22Rv1 (cell line): ENCODE measurements around the gene LHFPL2.
A peak's percentile ranks its signal among the peaks of the same experiment; 100 is the strongest.

Source experiments
- H3K27ac ChIP-seq: fragments of 450-650 bp; 2 replicates; pipeline ENCODE4 v1.5.1; 2017
- CTCF ChIP-seq: fragments of 450-650 bp; IDR thresholded peaks from 2 replicates; pipeline ENCODE4 v1.5.1; 2017; ENCODE audit warnings: mild to moderate bottlenecking
- ZFX ChIP-seq: fragments of 450-650 bp; IDR thresholded peaks from 2 replicates; pipeline ENCODE4 v1.6.1; 2017; ENCODE audit warnings: antibody characterized with exemption, borderline replicate concordance

The LHFPL2 gene

DNA sequence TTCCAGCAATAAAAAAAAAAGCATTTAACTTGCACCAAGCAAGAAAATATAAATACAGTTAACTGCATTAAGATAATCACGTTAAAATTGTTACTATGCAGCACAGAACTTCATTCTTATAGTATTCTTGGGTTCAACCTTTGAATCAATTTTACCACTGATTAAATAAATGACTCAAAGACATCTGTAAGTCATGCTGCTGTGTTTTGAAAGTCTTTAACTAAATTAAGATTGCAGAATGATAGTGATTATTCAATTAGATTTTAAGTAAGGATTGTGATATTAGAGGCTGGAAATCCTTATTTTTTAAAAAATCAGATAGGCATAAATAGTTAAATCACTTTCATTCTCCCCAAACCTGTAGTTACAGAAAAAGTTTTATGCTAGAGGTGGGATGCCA is 171.8 kb downstream of the LHFPL2 start:
- TF ChIP-seq CTCF (no peak), ZFX (no peak)

GRCh38 chr5:78475370-78475769 is 173.2 kb downstream of the LHFPL2 start:
- TF ChIP-seq ZFX: no peak
- TF ChIP-seq CTCF: no peak
- H3K27ac ChIP-seq: no peak overlapping the region

More for the DNA sequence above, 171.8 kb downstream of the LHFPL2 start:
- H3K27ac ChIP-seq: no peak overlapping the region

DNA sequence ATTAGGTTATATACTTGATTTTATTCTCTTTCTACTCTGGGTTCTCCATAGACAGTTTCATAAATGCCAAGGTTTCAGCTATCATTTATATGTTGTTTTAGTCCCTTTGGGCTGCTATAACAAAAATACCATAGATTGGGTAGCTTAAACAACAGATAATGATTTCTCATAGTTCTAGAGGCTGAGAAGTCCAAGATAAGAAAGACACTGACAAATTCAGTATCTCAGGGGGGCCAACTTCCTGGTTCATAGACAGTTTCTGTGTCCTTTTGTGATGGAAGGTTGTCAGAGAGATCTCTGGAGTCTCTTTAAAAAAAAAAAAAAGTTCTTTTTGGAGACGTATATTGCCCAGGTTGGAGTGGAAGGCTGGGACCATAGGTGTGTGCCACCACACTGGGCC is 174.8 kb downstream of the LHFPL2 start:
- TF ChIP-seq CTCF (no peak), ZFX (no peak)
- H3K27ac ChIP-seq: no peak overlapping the region

DNA sequence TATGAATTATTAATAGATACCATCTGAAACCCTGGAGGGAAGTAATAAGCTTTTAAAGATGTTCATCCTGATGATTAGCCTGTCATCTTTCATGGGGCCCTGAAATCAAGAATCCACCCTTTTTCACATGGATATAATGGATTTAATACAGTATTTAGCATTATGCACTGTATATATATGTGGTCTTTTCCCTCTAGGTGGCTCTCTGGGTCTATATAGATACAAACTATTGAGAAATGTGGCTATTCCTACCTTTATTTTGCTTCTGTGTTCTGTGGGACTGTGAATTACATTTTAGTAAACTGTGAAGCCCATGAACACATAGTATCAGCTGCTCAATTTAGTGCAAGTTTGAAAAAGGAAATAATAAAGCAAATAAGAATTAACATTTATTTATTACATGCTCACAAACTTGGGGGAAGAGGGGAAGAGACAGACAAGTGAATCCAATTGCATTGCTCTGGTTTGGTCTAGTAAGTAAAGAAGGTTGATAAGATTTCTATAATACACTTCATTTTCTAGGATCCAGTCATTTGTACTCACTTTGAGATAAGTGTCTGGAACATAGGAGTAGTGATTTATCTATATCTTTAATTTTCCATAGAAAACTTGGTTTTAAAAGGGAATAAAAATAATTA is 176.0 kb downstream of the LHFPL2 start:
- no peak overlapping the region for H3K27ac ChIP-seq
- TF ChIP-seq CTCF (no peak), ZFX (no peak)

DNA sequence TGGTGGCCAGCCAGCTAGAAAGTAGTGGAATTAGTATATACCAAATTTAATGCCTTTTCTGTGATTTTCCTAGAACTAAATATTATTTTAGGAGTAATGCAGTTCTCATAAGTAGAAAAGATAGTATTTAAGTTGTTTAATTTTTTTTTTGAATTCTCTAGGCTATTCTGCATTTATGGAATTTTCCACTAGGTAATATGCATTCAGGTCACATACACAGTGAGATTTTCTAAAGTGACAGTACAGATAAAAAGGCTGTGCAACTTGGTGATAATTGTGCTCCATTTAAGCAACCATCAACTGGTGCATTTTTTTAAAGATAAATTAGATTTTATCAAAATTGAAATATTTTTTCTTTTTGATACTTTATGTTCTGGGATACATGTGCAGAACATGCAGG is 176.7 kb downstream of the LHFPL2 start:
- H3K27ac ChIP-seq: no peak overlapping the region
- TF ChIP-seq ZFX (no peak), CTCF (no peak)

GRCh38 chr5:78467752-78468357 is 180.7 kb downstream of the LHFPL2 start:
- H3K27ac ChIP-seq: no peak overlapping the region
- TF ChIP-seq ZFX (no peak), CTCF (peak; percentile 87)

GRCh38 chr5:78467140-78467539 is 181.4 kb downstream of the LHFPL2 start:
- no peak overlapping the region for H3K27ac ChIP-seq
- TF ChIP-seq ZFX (no peak), CTCF (no peak)
